ENCODE data around the gene SLC39A7. TPM values are rescaled to one million over a fixed set of nuclear protein-coding genes. Genes with fewer than 3 reads are reported as not detected.

The SLC39A7 gene
- total RNA-seq, 1 donor from 2014 or later = 147 TPM

- TF ChIP-seq CTCF (conservative IDR thresholded peaks at IDR 0.05) = no peak
- Mint-ChIP-seq H3K27me3 (peaks cover 8% of the 10 kb centered on the region), H3K27ac (peak overlapping the region; percentile 96), H3K4me1 (ENCODE audit: unreplicated experiment) (peaks cover 28% of the 10 kb centered on the region), H3K4me3 (peak overlapping the region; percentile 95), H3K36me3 (peaks cover 16% of the 10 kb centered on the region), H3K9me3 (no peaks in the 10 kb centered on the region)
- DNase-seq (ENCODE audit: extremely low spot score, unreplicated experiment) = peak; percentile 95
These were observed 48.5 kb downstream of the SLC39A7 start for GRCh38 chr6:33248932-33249731.

GRCh38 chr6:33249732-33250630, 49.3 kb downstream of the SLC39A7 start:
- no peak for DNase-seq (ENCODE audit: extremely low spot score, unreplicated experiment)
- peaks cover 16% of the 10 kb centered on the region for H3K36me3 Mint-ChIP-seq
- H3K9me3 Mint-ChIP-seq = no peaks in the 10 kb centered on the region
- H3K4me3 Mint-ChIP-seq = peak overlapping the region; percentile 95
- peaks cover 28% of the 10 kb centered on the region for H3K4me1 Mint-ChIP-seq (ENCODE audit: unreplicated experiment)
- no peak for TF ChIP-seq CTCF (conservative IDR thresholded peaks at IDR 0.05)
- H3K27ac Mint-ChIP-seq = peak overlapping the region; percentile 96
- peaks cover 8% of the 10 kb centered on the region for H3K27me3 Mint-ChIP-seq

- Mint-ChIP-seq H3K4me3 (no peak overlapping the region), H3K27me3 (peaks cover 8% of the 10 kb centered on the region), H3K9me3 (no peaks in the 10 kb centered on the region), H3K36me3 (peaks cover 16% of the 10 kb centered on the region), H3K27ac (peak overlapping the region; percentile 96), H3K4me1 (ENCODE audit: unreplicated experiment) (peaks cover 28% of the 10 kb centered on the region)
- DNase-seq (ENCODE audit: extremely low spot score, unreplicated experiment) = no peak
- no peak for TF ChIP-seq CTCF (conservative IDR thresholded peaks at IDR 0.05)
These were observed 50.1 kb downstream of the SLC39A7 start for GRCh38 chr6:33250731-33251130.

- H3K9me3 Mint-ChIP-seq = no peaks in the 10 kb centered on the region
- TF ChIP-seq CTCF (conservative IDR thresholded peaks at IDR 0.05) = no peak
- peak overlapping the region; percentile 67 for H3K4me3 Mint-ChIP-seq
- DNase-seq (ENCODE audit: extremely low spot score, unreplicated experiment) = no peak
- H3K36me3 Mint-ChIP-seq = peaks cover 19% of the 10 kb centered on the region
- peak overlapping the region; percentile 71 for H3K27ac Mint-ChIP-seq
- H3K27me3 Mint-ChIP-seq = peaks cover 2% of the 10 kb centered on the region
- peaks cover 28% of the 10 kb centered on the region for H3K4me1 Mint-ChIP-seq (ENCODE audit: unreplicated experiment)
These were observed 50.8 kb downstream of the SLC39A7 start for GRCh38 chr6:33251395-33252012.

- Mint-ChIP-seq H3K9me3 (no peaks in the 10 kb centered on the region), H3K4me3 (no peak overlapping the region), H3K27me3 (no peaks in the 10 kb centered on the region), H3K27ac (no peak overlapping the region), H3K36me3 (peaks cover 19% of the 10 kb centered on the region), H3K4me1 (ENCODE audit: unreplicated experiment) (peaks cover 28% of the 10 kb centered on the region)
- TF ChIP-seq CTCF (conservative IDR thresholded peaks at IDR 0.05) = no peak
- no peak for DNase-seq (ENCODE audit: extremely low spot score, unreplicated experiment)
These were observed 52.1 kb downstream of the SLC39A7 start for GRCh38 chr6:33252759-33253158.
